H9 (cell line): ENCODE results near the gene BCAS3. TPM values are rescaled to one million over a fixed set of nuclear protein-coding genes. Genes with fewer than 3 reads are reported as not detected.

ENCODE experiments used
- DNase-seq: peaks from one replicate; pipeline ENCODE4 v3.0.0-alpha.2; 2017
- H2AFZ ChIP-seq: one replicate; pipeline ENCODE4 v1.6.1; 2013; ENCODE audit warnings: mild to moderate bottlenecking, low read length, control low read depth, moderate library complexity
- H2AK5ac ChIP-seq: 2 replicates; pipeline ENCODE4 v1.6.1; 2013; ENCODE audit warnings: low read length, control low read depth, mixed read lengths; ENCODE audit not compliant: insufficient read length
- H2BK120ac ChIP-seq: one replicate; pipeline ENCODE4 v1.6.1; 2013; ENCODE audit warnings: low read depth, mild to moderate bottlenecking, low read length, control low read depth, inconsistent platforms; ENCODE audit not compliant: poor library complexity, severe bottlenecking
- H2BK12ac ChIP-seq: 2 replicates; pipeline ENCODE4 v1.6.1; 2013; ENCODE audit warnings: low read length, control low read depth, mixed read lengths, low read depth; ENCODE audit not compliant: insufficient read length
- H2BK15ac ChIP-seq: 2 replicates; pipeline ENCODE4 v1.6.1; 2013; ENCODE audit warnings: low read depth, low read length, control low read depth
- H2BK20ac ChIP-seq: one replicate; pipeline ENCODE4 v1.6.1; 2013; ENCODE audit warnings: low read depth, mild to moderate bottlenecking, low read length, control low read depth, inconsistent platforms; ENCODE audit not compliant: poor library complexity, severe bottlenecking
- H2BK5ac ChIP-seq: 2 replicates; pipeline ENCODE4 v1.6.1; 2013; ENCODE audit warnings: low read length, control low read depth, mixed read lengths; ENCODE audit not compliant: insufficient read length
- H3K14ac ChIP-seq: 2 replicates; pipeline ENCODE4 v1.6.1; 2013; ENCODE audit warnings: low read length, control low read depth; ENCODE audit not compliant: insufficient read depth
- H3K18ac ChIP-seq: 2 replicates; pipeline ENCODE4 v1.6.1; 2013; ENCODE audit warnings: low read depth, mild to moderate bottlenecking, mixed read lengths, low read length, control low read depth; ENCODE audit not compliant: insufficient read length
- H3K23ac ChIP-seq: 2 replicates; pipeline ENCODE4 v1.6.1; 2013; ENCODE audit warnings: low read length, control low read depth, mixed read lengths, low read depth; ENCODE audit not compliant: insufficient read length
- H3K23me2 ChIP-seq: 2 replicates; pipeline ENCODE4 v1.6.1; 2013; ENCODE audit warnings: low read depth, mild to moderate bottlenecking, mixed read lengths, low read length, control low read depth; ENCODE audit not compliant: insufficient read length, poor library complexity, severe bottlenecking
- H3K27ac ChIP-seq: 2 replicates; pipeline ENCODE4 v1.5.1; 2013; ENCODE audit warnings: low read length, control low read depth, mixed read lengths, low read depth; ENCODE audit not compliant: insufficient read length
- H3K27me3 ChIP-seq: 2 replicates; pipeline ENCODE4 v1.6.1; 2013; ENCODE audit warnings: low read length, control low read depth, inconsistent platforms; ENCODE audit not compliant: insufficient read depth
- H3K4ac ChIP-seq: 2 replicates; pipeline ENCODE4 v1.6.1; 2013; ENCODE audit warnings: low read depth, mild to moderate bottlenecking, control low read depth, inconsistent platforms, low read length, moderate library complexity
- H3K4me1 ChIP-seq: 2 replicates; pipeline ENCODE4 v1.6.1; 2013; ENCODE audit warnings: low read length, control low read depth, inconsistent platforms; ENCODE audit not compliant: insufficient read depth
- H3K4me2 ChIP-seq: 2 replicates; pipeline ENCODE4 v1.6.1; 2013; ENCODE audit warnings: low read length, control low read depth, mixed read lengths; ENCODE audit not compliant: insufficient read length, insufficient read depth
- H3K56ac ChIP-seq: 2 replicates; pipeline ENCODE4 v1.6.1; 2013; ENCODE audit warnings: low read depth, mild to moderate bottlenecking, mixed read lengths, low read length, control low read depth; ENCODE audit not compliant: insufficient read length
- H3K79me1 ChIP-seq: 2 replicates; pipeline ENCODE4 v1.6.1; 2013; ENCODE audit warnings: low read depth, mild to moderate bottlenecking, moderate library complexity, low read length, control low read depth, inconsistent platforms; ENCODE audit not compliant: insufficient read depth, poor library complexity, severe bottlenecking
- H3K79me2 ChIP-seq: 2 replicates; pipeline ENCODE4 v1.6.1; 2013; ENCODE audit warnings: low read length, control low read depth, inconsistent platforms; ENCODE audit not compliant: insufficient read depth
- H3K9ac ChIP-seq: 2 replicates; pipeline ENCODE4 v1.6.1; 2013; ENCODE audit warnings: low read length, control low read depth, mixed read lengths; ENCODE audit not compliant: insufficient read length; ENCODE audit errors: extremely low read depth
- H3K9me3 ChIP-seq: one replicate; pipeline ENCODE4 v1.6.1; 2013; ENCODE audit warnings: low read depth, low read length, inconsistent platforms; ENCODE audit not compliant: control insufficient read depth
- H3T11ph ChIP-seq: one replicate; pipeline ENCODE4 v1.6.1; 2013; ENCODE audit warnings: mild to moderate bottlenecking, low read length, control low read depth, inconsistent platforms
- H4K20me1 ChIP-seq: one replicate; pipeline ENCODE4 v1.6.1; 2013; ENCODE audit not compliant: control insufficient read depth, insufficient read length, insufficient read depth
- H4K5ac ChIP-seq: 2 replicates; pipeline ENCODE4 v1.6.1; 2013; ENCODE audit warnings: low read depth, mild to moderate bottlenecking, mixed read lengths, low read length, control low read depth; ENCODE audit not compliant: insufficient read length
- H4K8ac ChIP-seq: replicated peaks from 2 replicates; pipeline ENCODE4 v1.6.1; 2013; ENCODE audit warnings: low read length, control low read depth, mixed read lengths, low read depth; ENCODE audit not compliant: insufficient read length
- H4K91ac ChIP-seq: 2 replicates; pipeline ENCODE4 v1.6.1; 2013; ENCODE audit warnings: low read depth, mild to moderate bottlenecking, moderate library complexity, mixed read lengths, low read length, control low read depth; ENCODE audit not compliant: insufficient read length
- H3K27ac Mint-ChIP-seq, 3 experiments: 2 replicates in 2 of 3; 3 replicates in 1 of 3; pipeline ENCODE4 v1.8.0; 2020 to 2021; ENCODE audit warnings: mixed read lengths in 3 of 3, mild to moderate bottlenecking in 1 of 3, moderate library complexity in 1 of 3
- H3K27me3 Mint-ChIP-seq: 2 replicates; pipeline ENCODE4 v1.8.0; 2021; ENCODE audit warnings: low read depth, mild to moderate bottlenecking, moderate library complexity, mixed read lengths
- H3K36me3 Mint-ChIP-seq, 3 experiments: 2 replicates in 2 of 3; 3 replicates in 1 of 3; pipeline ENCODE4 v1.8.0; 2020 to 2021; ENCODE audit warnings: low read depth in 3 of 3, mixed read lengths in 3 of 3; ENCODE audit not compliant: insufficient read depth in 1 of 3
- H3K4me1 Mint-ChIP-seq, 2 experiments: 2 replicates each; pipeline ENCODE4 v1.8.0; 2020; ENCODE audit warnings: mixed read lengths in 2 of 2
- H3K4me3 Mint-ChIP-seq, 2 experiments: 2 replicates in 1 of 2; 3 replicates in 1 of 2; pipeline ENCODE4 v1.8.0; 2020 to 2021; ENCODE audit warnings: mild to moderate bottlenecking in 2 of 2, mixed read lengths in 2 of 2, moderate library complexity in 1 of 2
- H3K9me3 Mint-ChIP-seq, 2 experiments: 2 replicates in 1 of 2; 3 replicates in 1 of 2; pipeline ENCODE4 v1.8.0; 2020; ENCODE audit warnings: mild to moderate bottlenecking in 2 of 2, mixed read lengths in 2 of 2, moderate library complexity in 1 of 2
- CTCF ChIP-seq: fragments of 200-600 bp; sonication (generic); conservative IDR thresholded peaks from 3 replicates; pipeline ENCODE4 v1.8.0; 2021; ENCODE audit warnings: antibody characterized with exemption, mild to moderate bottlenecking
- WGBS: extraction: QIAGEN DNeasy Blood & Tissue Kit; methylation state at CpG from one replicate; pipeline ENCODE4 v1.1.7; 2013; ENCODE audit warnings: missing lambda C conversion rate, low lambda C conversion rate, mixed read lengths; ENCODE audit not compliant: insufficient read length; ENCODE audit errors: extremely low coverage; 5-methylcytosine and 5-hydroxymethylcytosine counted together
- total RNA-seq: library from RNA; stranded (reverse); gene quantifications from 2 replicates; pipeline ENCODE4 v1.2.1, GENCODE V29; 2021

The BCAS3 gene
- total RNA-seq, 1 experiment from 2014 or later = 22.4 TPM

GRCh38 chr17:61076621-61077031 lies 399.0 kb downstream of the BCAS3 start:
- Histone ChIP-seq H2AFZ (no peak overlapping the region), H4K20me1 (no peaks in the 10 kb centered on the region), H3K4ac (no peak overlapping the region), H2BK12ac (no peak overlapping the region), H3K14ac (no peak overlapping the region), H3K4me1 (no peaks in the 10 kb centered on the region), H2BK5ac (no peak overlapping the region), H3K23ac (no peak overlapping the region), H2BK120ac (no peak overlapping the region), H3K9ac (no peak overlapping the region), H2BK20ac (no peak overlapping the region), H4K8ac (no peak overlapping the region), H3K23me2 (no peaks in the 10 kb centered on the region), H3K27ac (no peak overlapping the region), H3T11ph (no peak overlapping the region), H3K4me2 (no peak overlapping the region), H4K91ac (no peak overlapping the region), H3K79me2 (no peaks in the 10 kb centered on the region), H2AK5ac (no peak overlapping the region), H3K9me3 (no peaks in the 10 kb centered on the region), H4K5ac (no peak overlapping the region), H3K27me3 (no peaks in the 10 kb centered on the region), H3K56ac (no peak overlapping the region), H2BK15ac (no peak overlapping the region), H3K18ac (no peak overlapping the region), H3K79me1 (no peaks in the 10 kb centered on the region)
- H3K27ac Mint-ChIP-seq = no peak overlapping the region
- no peaks in the 10 kb centered on the region for H3K27me3 Mint-ChIP-seq
- H3K4me1 Mint-ChIP-seq = peaks cover 3 to 4% of the 10 kb centered on the region in 2 experiments; a peak in 3 of 4 replicates
- H3K4me3 Mint-ChIP-seq = no peak overlapping the region
- DNase-seq = no peak
- no CpG with 5 or more reads among the region's 3 CpGs for WGBS
- no peaks in the 10 kb centered on the region for H3K36me3 Mint-ChIP-seq
- no peak for TF ChIP-seq CTCF
- no peaks in the 10 kb centered on the region for H3K9me3 Mint-ChIP-seq
